GM04503 (cell line): ENCODE measurements around the gene ZBTB7C.

Experiments used
- DNase-seq: peaks from one replicate; pipeline ENCODE4 v3.0.0-alpha.2; 2012; ENCODE audit warnings: low read depth

The ZBTB7C gene

DNA sequence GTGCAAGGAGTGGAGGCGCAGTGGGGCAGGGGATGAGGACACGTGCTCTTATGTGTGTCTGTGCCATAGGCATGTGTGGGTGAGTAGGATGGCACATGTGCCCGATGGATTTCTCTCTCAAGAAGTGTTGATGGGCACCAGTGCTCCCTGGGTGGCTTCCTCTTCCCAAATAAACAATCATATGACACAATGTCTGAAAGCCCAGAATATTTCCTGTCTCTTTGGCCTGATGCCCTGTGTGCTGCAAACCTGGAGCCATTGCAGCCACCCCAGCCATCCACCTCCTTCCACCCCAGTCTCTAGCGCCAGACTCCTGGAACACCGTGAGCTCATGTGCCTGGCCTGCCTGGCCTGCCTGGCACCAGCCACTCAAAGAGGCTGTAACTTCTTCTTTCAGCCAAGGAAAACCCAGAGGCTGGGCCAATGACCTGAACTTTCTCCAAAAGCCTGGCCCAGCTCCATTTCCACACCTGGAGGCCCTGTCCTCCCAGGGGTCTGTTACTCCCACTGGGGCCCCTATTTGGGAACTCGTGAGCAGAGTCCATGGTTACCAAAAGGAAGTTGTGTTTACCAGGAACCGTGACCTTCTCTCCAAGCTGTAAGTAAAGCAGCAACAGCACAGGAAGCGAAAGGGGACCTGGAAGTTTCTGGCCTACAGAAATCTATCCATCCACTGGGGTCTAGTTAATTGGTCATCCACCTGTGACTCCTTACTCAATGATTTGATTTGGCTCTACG, 9.5 kb upstream of the ZBTB7C start:
- DNase-seq = no peak

DNA sequence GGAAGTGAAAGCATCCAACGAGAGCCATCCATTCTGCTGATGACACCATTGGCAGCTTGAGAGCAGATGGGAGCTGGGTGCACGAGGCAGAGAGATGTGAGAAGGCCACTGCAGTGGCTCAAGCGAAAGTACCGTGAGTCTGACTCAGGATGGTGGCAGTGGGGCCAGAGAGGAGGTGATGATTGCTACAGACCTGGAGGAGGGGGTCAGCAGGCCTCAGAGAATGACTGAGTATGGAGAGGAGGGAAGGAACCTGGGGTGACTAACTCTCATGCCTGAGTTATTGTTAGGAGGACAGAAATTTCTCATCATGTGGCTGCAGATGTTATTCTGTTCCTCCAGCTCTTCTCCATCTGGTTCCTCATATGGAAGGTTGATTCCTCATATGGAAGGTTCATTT, 8.8 kb upstream of the ZBTB7C start:
- DNase-seq = no peak

DNA sequence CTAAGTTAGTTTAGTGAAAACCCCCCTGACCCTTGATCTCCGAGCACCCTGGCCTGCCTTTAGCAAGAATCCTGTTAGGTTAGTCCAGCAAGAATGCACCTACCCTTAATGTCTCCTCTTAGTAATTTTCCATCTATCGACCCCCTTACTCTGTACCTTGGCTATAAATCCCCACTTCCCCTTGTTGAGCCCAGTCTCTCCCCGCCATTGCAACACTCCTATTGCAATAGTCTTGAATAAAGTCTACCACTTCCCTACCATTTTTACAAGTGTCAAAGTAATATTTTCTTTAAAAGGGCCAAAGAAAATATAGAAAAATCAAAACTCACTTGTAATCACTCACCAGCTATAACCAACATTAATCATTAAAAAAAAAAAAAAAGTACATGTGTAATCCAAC, 4.2 kb upstream of the ZBTB7C start:
- no peak for DNase-seq

DNA sequence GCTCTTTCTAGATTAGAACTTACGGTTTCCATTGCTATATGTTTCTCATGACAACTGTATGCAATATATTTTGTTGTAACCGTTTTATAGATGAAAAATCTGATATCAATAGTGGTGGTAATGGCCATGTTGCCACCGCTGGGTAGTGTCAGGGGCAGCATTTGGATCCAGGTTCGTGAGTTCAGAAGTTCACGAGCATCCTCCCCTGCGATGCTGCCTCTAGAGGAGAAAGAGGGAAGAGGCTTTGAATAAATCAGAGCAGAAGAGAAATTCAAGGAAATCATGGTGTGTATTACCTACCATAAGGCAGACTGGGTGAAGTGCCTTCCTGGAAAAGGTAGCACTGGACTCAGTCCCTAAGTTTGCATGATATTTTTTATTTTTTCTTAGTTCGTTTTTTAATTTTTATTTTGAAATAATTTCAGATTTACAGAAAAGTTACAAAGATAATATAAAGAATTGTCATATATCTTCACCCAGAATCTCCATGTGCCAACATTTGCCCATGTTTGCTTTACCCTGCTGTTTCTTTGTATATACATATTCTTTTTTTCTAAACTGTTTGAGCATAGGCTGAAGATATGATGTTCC, 3.3 kb upstream of the ZBTB7C start:
- no peak for DNase-seq

DNA sequence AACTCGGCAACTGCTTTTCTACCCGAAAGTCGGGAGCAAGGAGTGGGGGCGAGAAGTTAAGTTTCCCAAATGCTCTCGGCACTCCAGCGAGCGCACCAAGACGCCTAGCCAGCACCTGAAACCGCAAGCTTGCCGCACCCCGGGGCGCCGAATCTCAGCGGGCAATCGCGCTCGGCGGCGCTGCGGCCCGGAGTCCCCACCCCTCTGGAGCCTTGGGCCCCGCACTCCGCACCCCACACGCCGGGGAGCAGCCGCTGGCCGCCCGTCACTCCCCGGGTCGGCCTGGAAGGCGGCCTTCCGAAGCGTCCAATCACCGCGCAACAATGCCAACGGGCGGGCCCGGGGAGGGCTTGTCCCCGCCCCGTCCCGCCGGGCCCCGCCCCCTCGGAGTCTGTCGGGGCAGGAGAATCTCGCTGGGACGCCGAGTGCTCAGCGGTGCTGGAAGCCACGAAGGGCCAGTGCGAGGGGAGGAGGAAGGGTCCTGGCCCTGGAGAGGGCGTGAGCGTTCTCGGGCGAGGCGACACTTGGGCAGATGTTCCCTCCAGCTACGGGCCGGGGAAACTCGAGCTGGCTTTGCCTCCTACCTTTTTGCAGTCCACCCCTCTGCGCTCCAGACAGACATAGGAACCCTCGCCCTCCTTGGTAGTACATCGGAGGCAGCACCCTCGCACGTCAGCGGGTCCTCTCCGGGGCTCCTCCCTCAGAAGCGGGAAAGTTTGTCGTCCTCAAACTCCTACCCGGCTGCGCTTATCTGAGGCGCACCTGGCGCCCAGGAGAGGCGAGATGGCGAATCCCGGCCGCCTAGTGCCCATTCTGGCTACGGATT, 1.1 kb upstream of the ZBTB7C start:
- no peak for DNase-seq

DNA sequence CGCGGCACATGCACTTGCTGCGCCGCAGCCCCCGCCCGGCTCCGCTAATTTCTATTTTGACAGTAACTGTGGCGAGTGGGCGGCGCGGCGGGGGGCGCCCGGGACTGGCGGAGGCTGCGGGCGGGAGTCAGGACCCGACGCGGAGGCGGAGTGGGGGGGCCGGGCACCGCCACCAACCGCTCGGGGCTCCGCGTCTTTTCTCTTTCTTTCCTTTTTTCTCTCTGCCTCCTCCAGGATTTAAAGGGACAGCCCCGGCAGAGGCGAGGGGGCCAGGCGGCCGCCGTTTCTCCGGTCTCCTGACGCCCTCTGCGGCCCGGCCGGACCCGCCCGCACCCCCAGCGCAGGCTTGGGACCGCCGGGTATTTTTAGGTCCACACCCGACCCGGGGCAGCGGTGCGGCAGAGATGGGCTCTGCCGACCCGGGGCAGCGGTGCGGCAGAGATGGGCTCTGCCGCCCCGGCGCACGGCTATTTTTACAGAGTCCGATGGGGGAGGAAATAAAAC, 460 bp upstream of the ZBTB7C start:
- DNase-seq = no peak

DNA sequence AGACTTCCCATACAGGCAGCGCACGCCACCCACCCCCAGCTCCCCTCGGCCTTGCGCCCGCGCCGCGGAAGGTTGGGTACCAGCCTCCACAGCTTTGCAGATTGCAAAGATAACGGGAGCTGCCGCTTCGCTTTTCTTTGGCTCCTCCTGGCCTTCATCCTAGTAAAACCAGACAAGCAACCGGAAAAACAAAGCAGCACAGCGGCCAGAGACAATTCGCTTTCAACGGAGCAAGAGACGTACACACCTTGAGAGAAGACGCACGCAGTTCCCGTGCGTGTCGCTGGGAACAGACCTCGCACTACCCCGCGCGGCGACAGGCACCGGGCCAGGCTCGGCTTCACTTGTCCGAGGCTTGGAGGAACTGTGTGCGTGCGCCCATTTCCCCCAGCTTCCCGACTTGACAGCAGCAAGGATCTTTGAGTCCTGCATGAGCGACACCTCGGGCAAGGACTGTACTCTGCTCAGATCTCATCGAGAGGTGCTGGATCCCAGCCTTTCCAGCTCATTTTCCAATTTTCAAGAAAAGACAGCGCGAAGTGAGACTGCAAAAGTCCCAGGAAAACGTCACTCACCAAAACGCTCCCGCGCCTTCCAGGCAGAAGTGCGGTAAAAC, 964 bp downstream of the ZBTB7C start:
- no peak for DNase-seq

DNA sequence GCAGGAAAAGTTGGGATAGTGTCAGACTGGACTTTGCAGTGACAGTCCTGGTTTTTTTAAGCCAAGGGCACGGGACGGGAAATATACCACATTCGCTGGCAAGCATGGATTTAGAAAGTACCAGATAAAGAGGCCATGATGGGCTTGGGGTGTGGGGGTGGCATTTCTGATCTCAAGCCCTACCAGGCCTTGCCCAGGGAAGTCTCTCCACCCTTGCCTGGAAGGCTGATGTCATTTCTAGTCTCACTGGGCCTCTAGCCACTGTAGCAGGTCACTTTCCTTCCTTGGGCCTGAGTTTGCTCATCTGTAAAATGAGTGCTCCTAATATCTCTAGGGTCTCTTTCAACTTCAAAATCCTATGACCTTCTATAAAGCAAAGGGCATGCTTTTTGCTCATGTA, 1.8 kb downstream of the ZBTB7C start:
- no peak for DNase-seq

DNA sequence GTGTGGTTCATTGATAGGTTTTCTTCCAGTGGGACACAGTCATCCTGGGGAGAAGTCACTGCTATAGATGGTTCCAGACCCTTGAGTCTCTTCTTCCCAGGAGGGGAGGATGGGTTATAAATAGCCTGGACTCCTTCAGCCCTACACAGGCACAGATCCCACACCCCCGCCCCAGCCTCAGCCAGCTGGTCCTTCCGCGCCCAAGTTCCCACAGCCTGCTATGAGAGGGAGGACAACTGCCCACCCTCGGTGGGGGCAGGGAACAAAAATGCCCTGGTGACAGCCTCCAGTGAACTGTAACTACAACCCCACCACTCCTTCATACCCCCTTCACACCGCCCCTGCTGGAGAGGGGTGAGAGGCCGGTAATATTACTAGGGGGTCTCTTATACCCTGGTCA, 3.2 kb downstream of the ZBTB7C start:
- no peak for DNase-seq

DNA sequence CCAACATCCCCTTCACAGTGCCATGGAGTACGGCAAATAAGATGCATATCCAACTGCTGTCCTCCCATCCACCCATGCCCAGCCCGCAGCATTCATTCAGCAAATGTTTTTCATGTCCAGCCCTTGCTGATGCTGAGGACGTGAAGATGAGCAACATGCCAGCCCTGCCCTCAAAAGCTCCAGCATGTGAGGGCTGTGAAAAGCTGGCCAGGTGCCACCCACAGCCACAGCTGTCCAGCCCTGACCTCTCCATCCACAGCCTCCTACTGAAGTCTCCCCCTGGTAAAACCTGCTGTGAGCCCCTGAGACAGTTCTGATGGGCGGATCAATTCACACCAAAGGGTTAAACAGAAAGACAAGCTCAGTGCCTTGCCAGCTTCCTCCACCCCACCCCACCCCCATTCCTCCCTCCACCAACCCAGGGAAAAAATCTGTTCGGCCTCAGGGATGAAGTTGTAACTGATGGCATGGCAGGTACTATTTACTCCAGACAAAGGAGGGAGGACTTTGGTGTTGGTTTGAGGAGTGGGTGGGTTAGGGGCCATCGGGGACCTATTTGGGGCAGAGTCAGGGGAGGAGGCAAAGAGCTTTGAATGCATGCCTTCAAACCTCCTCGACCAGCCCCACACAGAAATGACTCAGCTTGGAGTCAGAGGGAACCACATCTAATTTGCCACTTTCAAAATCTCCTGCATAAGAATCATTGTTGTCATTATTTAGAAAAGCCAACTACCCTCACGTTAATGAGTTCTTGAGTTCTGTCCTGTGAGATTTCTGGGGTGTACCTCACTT, 4.3 kb downstream of the ZBTB7C start:
- DNase-seq = no peak

DNA sequence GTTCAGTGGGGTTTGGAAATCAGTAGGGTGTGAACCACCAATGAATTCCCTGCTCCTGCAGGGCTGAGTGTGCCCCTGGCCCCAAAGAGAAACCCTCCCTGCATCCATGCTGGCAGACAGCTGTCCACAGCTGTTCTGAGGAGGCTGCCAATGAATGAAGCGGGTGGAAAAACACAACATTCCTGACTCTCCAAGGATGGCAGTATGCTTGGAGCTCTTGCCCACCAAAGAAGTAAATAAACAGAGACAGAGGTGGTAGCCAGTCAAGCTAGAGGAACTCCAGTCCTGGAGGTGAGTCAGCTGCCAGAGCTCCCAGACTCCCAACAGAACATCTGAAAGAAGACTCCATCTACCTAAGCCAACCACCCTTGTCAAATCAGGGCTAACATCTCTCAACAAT, 6.2 kb downstream of the ZBTB7C start:
- no peak for DNase-seq

DNA sequence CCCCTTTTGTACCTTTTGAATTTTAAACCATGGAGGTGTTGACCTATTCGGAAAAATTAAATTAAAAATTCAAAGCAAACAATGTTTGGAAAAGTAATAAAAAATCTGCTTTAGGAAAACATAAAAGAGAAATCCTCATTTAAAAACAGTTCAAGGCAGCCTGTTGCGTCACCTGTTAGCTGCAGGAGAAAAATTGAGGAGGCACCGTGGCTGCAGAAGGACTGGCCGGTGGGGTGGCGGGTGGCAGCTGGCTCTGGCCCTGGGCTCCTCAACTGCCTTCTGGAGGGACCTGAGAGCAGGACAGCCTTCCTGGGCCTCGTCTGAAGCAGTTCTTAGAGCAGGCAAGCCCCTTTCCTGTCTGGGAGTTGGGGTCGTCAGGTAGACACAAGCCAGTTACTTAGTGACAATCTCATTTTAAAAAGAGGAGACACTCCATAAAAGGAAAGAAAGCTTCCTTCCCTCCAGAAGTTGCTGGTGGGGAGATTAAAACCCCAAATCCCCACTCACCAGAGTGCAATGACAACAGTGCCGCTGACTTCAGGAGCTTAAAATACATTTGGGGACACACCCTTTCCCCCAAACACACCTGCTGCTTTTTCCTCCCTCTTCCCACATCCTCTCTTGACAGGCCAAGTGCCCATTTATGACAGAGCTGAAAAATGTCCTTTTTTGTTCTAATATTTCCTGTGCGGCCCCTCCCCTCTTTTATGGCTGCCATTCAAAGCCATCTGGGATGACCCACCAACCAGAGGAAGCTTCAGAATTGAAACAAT, 9.7 kb downstream of the ZBTB7C start:
- DNase-seq = no peak

DNA sequence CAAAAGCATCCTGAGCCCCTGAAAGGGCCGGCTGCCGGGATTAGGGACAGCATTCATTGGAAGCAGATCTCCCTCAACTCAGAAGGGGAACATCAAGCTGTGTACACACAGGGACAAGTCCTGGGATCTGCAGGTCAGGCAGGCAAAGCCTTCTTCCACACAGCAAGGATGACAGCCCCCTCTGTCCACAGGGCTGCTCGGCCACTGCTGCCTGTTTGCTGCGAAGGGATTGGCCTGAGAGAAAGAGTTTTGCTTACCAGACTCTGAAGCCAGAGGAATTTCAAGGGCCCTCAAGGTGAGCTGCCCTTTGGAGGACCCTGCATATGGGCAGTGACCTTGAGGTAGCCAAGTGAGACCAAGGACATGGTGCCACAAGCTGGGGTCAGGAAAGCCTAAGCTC, 11.1 kb downstream of the ZBTB7C start:
- no peak for DNase-seq

DNA sequence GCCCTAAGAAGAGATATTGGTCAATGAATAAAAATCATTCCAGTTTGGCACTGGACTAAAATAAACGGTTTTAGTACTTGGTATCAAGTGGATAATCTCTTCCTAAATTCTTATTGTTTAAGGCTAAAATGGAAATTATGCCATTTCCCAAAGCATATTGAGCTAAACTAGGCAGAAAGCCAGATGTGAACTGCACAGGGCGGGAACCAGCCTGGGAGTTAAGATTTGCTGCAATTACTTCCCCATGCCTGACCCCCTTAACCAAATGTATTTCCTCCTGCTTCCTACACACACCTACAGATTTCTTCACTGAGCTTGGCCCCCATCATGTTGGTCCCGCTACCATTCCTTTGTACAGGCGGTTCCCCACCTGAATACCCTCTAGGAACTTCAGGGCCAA, 12.2 kb downstream of the ZBTB7C start:
- no peak for DNase-seq

DNA sequence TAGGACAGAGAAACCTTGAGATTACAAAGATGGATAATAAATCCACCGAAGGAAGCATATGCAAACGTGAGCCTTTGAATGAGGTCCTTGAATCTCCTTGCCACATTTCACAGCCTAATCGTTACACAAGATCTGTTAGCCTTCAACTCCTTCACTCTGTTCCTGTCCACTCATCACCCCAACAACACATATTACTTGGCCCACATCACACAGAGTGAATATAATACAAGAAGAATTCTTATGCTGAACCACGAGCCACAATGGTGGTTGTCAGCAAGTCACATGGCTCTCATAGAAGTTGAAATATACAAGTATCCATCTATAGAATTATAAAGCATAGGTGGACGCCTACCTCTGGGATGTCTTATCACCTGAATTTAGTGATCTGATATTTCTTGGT, 12.6 kb downstream of the ZBTB7C start:
- DNase-seq = no peak

DNA sequence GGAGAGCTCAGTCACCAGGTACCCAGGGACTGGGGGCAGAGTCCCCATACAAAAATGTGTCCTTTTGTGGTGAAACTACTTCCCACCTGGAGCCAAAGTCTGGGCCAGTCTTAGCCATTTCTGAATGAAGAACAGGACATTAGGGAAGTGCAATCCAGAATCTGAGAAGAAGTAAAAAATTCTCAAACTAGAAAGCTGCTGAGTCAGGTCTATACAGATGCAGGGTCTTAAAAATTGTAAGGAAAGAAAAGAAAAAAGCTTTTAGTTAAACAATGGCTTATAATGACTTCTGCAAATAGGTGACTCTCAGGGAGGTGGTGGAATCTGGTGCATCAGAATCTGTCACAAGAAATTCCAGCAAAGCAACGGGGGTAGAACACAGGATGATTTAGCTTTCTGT, 13.5 kb downstream of the ZBTB7C start:
- DNase-seq = no peak

DNA sequence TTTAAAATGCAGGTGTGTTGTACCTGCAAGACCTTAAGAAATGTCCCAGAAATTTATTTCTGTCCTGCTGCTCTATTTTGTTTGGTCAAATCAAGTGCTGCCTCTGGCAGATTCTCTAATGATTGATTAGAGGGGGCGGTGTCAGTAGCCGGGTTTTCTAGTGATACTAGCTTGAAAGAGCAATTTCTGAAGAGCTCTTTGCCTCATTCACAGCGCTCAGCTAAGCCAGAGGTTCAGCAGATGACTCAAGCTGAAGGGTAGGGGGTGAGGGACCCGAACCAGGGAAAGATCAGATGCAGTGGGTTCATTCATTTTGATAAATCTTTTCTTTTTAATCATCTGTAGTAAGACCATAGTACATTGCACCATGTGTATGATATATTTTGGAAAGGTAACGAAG, 15.0 kb downstream of the ZBTB7C start:
- DNase-seq = no peak

DNA sequence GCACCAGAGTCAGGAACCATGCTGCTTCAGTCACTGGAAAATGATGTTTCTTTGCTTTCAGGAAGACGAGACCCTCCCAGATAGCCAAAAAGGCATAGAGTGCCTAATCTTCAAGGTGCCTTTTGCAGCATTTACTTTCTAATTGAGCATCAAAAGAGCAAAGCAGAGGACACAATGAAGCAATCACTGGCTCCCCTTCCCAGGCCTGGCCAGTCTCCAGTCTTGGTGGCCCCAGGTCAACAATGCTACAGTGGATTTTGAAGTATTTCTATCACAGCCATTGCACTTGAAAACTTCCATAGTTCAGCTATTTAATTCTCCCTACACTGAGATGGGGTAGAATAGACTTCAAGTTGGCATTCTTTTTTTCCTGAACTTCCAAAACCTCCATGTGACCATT, 15.4 kb downstream of the ZBTB7C start:
- no peak for DNase-seq

DNA sequence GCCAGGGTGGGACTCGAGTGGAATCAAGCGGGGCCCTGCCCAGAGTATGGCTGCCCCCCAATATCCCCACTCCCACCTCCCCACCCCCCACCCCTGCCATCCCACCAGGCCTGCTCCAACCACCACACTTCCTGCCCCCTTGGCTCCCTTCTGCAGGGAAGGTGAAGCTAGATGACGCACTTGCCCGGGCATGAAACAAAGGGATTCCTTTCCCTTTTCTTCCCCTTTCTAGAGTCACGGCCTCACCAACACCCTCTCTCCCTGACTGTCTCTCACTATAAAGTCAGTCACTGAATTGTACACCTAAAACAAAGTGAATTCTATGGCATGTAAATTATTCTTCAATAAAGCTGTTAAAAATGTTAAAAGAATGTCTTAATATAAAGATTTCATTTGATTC, 16.0 kb downstream of the ZBTB7C start:
- DNase-seq = no peak

DNA sequence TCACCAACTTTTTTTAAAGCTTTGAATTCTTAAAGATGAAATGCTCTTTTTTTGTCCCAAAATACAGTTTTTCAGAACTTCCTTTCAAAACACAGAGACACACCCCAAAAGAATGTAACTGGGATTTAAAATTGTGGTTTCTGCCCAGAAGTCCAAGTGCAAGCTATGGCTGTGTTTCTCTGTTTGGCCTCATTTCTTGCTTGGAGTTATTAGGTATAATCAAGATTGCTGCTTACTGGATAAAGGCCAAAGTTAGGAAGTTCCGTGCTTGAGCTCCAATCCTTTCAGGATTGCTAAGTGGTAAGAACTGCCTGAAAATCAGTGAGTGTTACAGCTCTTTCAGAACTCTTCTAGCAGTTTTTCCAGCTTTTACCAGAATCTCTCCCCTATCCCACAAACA, 16.9 kb downstream of the ZBTB7C start:
- no peak for DNase-seq

DNA sequence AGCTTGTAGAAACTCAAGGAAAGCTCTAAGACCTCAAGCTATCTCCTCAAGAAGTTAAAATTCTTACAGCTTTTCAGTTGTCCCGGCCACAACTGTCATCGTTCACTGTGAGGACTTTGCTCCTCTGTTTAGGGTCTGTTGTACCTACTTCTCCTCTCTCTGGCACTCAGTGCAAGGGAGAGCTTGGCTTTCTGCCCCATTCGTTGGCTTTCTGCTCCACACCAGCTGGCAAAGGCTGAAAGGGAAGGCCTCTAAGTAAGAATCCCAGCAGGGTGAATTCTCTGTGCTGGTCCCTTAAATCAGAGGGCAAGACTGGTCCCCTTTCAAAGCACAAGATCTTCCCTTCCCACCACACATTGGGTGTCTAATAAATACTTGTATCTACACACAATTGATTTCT, 17.3 kb downstream of the ZBTB7C start:
- no peak for DNase-seq
